HG02852 (cell line): ENCODE results near the gene YPEL2.
A peak's percentile ranks its signal among the peaks of the same experiment; 100 is the strongest.
"Not testable (repeated sequence)": the region's sequence is repeated elsewhere in the genome, so short reads cannot be mapped to it uniquely, and the experiment has no call there.

ENCODE experiments used
- ATAC-seq: cut with Tn5 transposase; IDR thresholded peaks from one replicate; pipeline ENCODE4 v1.9.1; 2021; ENCODE audit warnings: mild to moderate bottlenecking, moderate library complexity; ENCODE audit not compliant: unreplicated experiment

The YPEL2 gene, protein sequence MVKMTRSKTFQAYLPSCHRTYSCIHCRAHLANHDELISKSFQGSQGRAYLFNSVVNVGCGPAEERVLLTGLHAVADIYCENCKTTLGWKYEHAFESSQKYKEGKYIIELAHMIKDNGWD

DNA sequence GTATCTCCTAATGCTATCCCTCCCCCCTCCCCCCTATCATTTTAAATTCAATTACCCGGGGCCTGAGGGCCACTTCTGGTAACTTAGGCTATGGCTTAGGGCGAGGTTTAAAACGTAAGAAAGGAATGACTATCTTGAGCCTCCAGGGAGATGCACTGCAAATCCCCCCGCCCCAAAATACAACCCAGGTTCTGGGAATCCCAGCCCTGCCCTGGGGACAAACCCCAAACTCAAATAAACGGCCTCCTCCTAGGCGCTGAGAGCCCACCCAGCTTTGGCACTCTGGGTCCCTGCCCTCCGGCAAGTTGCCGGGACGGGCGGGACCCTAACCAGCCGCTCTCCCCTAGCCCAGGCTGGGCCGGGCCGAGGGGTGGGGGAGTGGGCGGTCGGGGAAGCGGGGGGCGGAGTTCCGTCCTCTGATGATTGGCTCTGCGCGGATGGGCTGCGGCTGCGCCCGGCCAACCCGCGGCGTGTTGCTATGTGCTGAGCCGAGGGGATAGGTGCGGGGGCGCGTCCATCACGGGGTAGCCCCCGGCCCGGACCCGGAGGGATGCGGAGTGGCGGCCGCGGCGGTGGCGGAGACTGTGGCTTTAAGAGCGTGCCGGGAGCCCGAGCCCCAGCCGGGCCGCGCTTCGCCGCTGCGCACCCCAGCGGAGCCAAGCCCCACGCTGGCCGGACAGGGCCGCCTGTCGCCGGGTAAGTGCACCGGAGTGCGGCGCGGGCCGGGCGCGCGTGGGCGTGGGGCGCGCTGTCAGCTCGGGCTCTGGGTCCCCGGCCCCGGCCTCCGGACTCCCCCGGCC lies at the start of gene YPEL2:
TSS of gene YPEL2 (plus strand) at position 527 of the 800 bp plus-strand sequence. CDS start 21,755 bp downstream, outside the sequence.
- ATAC-seq: peak; percentile 96

DNA sequence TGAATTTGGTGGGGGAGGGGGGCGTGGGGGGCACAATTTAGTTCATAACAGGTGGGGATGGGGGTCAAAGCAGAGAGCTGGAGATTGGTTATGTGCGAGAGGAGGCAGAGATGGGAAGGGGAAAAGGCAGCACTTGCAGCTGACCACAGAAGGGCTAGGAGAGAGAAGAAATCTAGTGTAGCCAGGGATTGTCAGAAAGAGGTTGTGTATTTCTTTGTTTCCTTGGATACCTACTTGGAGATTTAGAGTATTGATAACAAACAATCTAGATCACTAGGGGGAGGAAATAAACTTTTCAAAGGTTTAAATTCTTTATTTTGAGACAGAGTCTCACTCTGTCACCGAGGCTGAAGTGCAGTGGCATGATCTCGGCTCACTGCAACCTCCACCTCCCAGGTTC lies 47.1 kb upstream of the YPEL2 start:
- no peak for ATAC-seq

DNA sequence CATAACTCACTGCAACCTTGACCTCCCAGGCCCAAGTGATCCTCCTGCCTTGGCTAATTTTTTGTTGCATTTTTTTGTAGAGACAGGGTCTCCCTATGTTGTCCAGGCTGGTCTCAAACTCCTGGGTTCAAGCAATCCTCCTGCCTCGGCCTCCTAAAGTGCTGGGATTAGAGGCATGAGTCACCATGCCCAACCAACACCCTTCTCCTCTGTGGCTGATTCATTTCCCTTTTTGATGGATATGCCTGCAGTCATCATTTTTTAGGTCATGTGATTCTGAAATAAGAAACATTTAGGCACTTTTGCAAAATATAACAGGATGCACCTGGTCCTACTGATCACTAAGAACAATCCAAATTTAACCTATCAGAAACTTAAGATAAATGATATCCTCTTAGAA lies 44.0 kb upstream of the YPEL2 start:
- ATAC-seq: no peak

DNA sequence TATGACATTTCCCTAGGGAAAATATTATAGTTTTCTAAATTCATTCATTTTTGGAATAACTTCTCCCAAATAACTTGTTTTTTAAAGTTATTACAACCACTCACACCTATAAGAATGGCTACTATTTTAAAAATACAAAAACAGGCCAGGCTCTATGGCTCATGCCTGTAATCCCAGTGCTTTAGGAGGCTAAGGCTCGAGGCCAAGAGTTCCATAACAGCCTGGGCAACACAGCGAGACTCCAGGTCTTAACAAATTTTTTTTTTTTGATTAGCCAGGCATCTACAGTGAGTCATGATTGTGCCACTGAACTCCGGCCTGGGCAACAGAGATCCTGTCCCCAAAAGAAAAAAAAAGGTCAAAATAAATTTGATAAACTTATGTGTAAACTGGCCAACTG lies 43.6 kb upstream of the YPEL2 start:
- ATAC-seq: no peak

DNA sequence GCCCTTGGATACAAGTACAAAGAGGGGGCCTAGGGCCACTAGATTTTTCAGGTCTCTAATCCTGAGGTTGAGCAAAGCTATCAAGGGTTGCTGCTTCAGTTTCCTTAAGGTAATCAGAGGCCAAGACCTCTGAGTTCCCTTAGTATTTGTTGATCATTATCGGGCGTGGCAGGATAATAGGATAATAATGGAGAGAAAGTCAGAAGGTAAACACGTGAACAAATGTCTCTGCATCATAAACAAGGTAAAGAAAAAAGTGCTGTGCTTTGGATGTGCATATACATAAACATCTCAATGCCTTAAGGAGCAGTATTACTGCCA lies 41.5 kb upstream of the YPEL2 start:
- no peak for ATAC-seq

DNA sequence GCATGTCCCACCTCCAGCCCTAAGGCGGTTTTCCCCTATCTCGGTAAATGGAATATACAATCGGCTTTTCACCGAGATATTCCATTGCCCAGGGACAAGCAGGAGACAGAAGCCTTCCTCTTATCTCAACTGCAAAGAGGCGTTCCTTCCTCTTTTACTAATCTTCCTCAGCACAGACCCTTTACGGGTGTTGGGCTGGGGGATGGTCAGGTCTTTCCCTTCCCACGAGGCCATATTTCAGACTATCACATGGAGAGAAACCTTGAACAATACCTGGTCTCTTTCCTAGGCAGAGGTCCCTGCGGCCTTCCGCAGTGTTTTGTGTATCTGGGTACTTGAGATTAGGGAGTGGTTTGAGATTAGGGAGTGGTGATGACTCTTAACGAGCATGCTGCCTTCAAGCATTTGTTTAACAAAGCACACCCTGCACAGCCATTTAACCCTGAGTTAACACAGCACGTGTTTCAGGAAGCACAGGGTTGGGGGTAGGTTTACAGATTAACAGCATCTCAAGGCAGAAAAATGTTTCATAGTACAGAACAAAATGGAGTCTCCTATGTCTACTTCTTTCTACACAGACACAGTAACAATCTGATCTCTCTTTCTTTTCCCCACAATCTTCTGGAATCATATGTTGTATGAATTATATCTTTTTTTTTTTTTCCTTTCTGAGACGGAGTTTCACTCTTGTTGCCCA lies 41.0 kb upstream of the YPEL2 start:
- ATAC-seq: not testable (repeated sequence)

DNA sequence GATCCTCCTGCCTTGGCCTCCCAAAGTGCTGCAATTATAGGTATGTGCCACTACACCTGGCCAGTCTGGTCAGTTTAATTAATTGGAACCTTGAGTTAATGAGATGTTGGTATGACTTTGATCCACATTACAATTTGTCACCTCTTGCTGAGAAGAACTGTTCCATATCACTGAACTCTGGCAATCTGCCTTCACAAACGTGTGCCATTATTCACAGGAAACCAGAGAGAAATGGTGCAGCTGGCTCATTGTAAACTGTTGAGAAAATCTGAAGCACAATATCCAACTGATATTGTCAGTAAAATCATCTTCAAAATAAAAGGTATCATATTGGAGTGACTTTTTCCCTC lies 39.3 kb upstream of the YPEL2 start:
- ATAC-seq: no peak

DNA sequence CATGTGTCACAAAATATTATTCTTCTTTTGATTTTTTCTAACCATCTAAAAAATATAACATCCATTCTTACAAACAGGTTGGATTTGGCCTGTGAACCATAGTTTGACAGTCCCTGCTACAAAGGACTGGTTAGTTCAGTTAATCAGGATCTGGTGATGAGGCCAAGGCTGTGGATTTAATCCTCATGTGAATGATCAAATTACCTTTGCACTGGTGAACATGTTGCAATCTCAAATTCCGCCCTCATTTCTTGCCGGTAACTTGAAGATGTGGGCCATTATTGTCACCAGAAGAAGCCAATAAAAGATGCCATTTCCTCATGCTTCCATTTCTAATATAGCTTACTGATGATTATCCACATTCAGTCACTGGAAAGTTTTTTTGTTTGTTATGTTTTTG lies 35.3 kb upstream of the YPEL2 start:
- no peak for ATAC-seq

DNA sequence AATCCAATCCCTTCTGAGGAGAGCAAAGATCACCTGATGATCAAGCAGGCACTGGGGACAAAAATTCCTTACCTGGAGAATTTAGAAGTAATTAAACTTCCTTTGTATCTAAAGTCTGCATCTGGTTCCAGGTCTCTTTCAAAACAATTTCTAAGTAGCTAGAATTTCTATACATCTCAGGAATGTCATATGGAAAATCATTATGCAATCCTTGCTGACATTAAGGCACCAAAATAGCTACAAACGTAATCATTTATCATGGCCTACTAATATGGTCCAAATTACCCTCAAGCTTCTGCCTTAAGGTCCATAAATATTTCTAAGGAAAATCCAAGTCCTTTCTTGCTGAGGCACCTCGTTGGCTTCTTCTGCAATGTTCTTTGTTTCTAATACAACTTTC lies 32.9 kb upstream of the YPEL2 start:
- ATAC-seq: no peak

DNA sequence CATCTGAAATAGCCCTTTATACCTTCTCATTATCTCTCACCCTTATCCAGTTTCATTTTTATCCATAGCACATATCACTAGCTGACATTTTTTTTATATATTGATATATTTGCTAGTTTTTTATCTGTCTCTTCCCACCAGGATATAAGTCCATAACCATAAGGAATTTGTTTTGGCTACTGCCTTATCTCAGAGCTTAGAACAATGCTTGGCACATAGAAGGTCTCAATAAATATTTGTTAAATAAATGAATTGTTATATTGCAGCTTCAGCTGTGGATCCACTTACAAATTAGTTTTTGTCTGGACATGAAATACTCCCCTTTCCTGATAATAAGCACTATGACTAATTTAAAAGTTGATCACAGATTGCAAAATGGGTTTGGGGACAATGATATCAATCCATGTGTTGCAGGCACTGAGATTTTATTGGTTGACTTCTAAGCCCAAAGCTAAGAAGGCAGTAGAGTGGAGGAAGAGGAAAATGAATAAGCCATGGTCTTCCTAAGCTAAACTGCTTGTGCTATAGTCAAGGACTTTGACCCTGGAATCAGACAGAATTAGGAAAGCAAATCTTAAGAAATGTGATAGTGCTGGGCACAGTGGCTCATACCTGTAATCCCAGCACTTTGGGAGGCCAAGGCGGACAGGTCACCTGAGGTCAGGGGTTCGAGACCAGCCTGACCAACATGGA lies 31.9 kb upstream of the YPEL2 start:
- ATAC-seq: no peak

DNA sequence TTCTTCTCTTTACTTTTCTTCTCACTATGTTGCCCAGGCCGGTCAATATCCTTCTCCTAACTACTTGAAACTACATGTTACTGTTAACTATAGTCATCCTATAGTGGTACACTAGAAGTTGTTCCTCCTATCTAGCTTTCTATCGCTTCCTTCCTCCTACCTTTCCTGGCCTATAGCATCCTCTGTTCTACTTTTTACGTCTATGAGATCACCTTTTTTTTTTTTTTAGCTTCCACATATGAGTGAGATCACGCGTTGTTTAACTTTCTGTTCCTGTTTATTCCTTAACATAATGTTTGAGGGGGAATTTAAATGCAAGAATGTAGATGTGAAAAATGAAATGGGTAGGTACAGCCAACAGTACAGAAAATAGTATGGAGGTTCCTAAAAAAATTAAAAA lies 30.5 kb upstream of the YPEL2 start:
- ATAC-seq: no peak

DNA sequence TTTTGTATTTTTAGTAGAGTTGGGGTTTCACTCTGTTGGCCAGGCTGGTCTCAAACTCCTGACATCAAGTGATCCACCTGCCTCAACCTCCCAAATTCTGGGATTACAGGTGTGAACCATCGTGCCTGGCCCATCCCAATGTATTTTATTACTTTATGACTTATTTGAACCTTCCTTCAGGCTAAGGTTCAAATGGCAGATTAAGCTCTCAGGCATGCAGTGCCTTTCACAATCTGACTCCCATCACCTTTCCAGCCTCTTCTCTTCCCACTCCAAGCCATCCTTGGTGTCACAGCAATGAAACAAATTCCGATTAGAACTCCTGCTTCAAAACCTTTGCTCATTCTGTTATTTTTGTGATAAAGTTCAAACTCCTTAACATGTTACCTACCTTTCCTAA lies 26.6 kb upstream of the YPEL2 start:
- ATAC-seq: no peak

DNA sequence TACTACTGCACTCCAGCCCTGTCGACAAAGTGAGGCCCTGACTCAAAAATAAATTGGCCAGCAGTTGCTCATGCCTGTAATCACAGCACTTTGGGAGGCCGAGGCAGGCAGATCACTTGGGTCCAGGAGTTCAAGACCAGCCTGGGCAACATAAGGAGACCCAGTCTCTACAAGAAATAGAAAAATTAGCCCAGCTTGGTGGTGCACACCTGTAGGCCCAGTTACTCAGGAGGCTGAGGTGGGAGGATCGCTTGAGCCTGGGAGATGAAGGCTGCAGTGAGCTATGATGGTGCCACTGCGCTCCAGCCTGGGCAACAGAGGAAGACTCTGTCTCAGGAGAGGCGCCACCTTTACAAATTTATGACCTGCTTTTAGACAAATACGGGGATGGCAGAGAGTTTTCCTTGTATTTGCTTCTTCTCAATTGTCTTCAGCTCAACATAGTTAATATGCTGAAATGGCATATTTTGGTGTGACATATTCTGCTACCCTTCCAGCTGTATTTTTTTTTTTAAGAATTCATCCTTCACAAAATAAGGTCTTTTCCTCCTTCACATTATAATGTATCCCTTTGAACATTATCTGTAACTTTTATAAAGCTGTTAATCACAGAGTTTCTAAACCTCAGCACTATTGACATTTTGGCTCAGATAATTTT lies 21.1 kb upstream of the YPEL2 start:
- no peak for ATAC-seq

DNA sequence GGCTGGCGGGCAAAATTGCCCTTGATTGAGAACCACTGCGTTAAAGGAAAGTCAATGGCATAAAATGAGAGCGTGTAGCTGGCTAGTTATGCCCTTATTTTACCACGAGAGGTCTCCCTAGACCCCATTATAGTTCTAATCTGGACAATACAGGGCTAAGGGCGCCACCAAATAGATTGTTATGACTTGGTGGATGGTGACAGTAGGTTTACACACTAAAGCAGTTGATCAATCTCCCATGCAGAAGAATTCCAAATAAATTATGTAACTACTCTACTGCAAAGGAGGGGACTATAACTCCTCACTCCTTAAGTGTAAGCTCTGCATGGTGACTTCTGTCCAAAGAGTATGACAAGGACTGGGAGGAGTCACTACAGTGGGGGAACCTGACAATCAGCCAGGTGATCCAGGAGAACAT lies 20.4 kb upstream of the YPEL2 start:
- ATAC-seq: no peak

DNA sequence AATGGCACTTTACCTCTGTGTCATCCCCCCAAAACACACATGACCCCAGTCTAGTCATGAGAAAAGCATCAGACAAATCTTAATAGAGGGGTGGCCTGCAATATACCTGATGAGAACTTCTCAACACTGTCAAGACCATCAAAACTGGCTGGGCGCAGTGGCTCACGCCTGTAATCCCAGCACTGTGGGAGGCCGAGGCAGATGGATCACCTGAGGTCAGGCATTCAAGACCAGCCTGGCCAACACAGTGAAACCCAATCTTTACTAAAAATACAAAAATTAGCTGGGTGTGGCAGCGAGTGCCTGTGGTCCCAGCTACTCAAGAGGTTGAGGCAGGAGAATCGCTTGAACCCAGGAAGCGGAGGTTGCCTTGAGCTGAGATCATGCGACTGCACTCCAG lies 19.9 kb upstream of the YPEL2 start:
- ATAC-seq: not testable (repeated sequence)

DNA sequence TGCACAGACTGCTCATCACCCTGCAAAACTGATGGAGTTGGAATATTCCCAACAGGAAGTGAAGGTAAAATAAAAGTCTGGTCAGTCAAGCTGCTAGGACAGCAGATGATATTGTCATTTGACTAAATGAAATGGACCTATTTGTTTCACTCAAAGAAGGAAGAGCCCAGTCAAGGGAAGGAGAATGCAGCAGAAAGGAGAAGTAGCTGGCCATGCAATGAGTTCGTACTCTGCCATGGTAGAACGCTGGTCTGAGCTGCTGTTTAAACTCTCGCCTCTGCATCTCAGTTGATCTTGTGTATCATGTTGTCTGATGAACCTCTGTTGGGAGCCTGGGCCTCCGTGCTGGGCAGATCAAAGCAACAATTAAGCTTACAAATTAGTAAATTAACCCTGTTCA lies 15.6 kb upstream of the YPEL2 start:
- no peak for ATAC-seq

DNA sequence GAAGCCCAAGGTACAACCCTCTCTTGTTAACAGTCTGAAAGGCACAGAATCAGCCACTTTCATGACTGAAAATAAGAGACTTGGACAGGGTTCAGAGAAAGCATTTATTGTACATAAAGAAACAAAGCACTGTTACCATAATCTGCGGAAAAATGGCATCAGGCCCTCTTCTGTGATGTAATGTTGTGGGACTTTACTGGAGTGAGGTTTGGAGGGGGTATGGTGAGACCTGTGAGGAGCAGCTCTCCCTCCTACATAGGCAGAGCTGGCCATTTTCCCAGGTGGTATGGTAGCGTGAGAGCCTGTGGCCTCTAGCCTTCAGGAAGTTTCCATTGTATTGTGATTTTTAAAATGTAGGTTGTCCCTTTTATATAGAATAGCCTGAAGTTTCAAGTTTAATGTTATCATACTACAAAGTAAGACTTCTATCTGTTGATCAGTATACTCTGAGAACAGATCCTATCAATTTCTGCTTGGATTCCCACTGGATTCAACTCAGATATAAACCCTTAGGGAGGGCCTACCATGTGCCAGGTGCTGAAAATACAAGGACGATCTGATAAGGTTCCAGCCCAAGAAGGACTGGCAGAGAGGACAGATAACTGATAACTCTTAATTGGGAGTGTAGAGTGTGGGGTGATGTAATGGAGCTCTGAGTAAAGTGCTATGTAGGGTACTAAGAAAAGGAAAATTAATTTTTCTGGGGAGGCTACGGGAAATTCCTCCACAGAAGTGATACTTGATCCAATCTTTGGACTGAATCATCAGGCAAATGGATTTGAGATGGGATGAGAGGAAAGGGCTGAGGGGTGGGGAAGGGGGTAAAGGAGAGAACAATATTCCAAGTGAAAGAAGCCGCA lies 4.1 kb upstream of the YPEL2 start:
- no peak for ATAC-seq

DNA sequence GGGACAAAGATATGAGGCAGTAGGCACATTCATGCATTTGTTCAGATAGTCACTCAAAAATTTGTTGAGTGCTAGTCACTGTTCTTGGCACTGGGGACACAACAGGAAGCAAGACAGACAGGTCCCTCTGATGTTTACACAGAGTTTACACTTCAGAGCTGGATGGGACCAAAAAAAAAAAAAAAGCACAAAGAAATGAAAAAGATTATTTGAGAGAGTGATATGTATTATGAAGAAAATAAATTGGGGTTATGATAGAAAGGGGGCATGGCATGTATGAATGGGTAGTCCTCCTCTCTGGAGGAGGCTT lies 3.5 kb upstream of the YPEL2 start:
- no peak for ATAC-seq

DNA sequence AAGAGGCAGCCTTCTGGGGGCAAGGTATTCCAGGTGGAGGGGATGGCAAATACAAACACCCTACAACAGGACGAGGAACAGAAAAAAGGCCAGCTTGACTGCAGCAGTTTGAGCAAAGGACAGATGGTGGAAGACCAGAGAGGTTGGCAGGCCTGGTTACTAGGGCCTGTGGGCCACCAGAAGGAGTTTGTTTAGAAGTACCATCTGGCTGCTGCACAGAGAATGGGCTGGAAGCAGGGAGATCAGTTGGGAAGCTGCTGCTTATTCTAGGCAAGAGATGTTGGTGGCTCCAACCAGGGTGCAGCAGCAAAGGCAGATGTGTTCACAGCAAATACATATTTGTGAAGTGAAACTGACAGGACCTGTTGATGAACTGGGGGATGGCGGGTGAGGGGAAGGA lies 2.9 kb upstream of the YPEL2 start:
- no peak for ATAC-seq

DNA sequence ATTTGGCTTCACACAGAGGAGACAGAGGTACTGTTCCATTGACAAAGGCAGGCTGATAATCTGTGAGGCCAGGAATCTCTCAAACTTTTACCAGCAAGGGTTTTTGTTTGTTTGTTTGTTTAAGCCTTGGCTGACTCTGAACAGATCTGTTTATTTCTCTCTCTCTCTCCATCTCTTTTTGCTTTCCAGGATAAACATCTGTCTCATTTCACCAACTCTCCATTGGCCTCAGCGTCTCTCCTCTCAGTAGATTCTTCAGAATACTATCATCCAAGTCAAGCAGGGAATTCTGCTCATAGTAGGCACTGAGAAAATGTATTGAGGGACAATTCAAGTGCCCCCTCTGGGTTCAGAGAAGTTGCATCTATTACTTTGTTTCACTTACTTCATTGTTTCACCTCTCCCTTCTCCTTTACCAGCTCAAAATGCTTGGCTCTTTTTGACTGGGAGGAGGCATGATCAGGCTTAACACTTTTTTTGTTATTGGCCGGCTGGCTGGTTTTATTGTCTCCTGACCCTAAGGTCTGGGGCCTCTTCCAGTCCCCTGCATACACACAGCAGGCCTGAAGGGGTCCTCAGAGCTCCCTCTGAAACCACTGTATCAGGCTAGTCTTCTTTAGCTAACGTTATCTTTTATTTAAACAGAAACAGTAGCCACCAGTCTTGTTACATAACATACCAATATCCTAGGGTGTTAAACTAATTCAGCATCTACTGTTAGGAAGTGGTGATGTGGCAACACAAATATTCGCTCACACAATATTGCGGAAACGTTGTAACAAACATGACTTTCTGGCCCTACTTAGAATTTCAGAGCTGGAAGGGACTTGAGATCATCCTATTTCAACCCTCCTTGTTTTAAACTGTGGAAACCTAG lies 2.0 kb upstream of the YPEL2 start:
- no peak for ATAC-seq
